GM12878 (cell line): ENCODE results near the gene CEACAM1. TPM values are rescaled to one million over a fixed set of nuclear protein-coding genes. Genes with fewer than 3 reads are reported as not detected.

ENCODE experiments used
- ATAC-seq: fragments of 200-7000 bp; cut with Tn5 transposase; 3 replicates; pipeline ENCODE4 v1.9.1; 2020; ENCODE audit warnings: mild to moderate bottlenecking, moderate library complexity
- BruUV-seq: library from RNA; stranded (reverse); fragments of 400-500 nt; replicated peaks from 2 replicates; lab custom pipeline; 2021; lab: Mats Ljungman, UMichigan
- CTCF ChIA-PET: fragments of 300-600 bp; sonication (Branson Sonifier 250); formaldehyde crosslinking; extraction: SDS; loops from one replicate; lab custom pipeline; 2021; ENCODE audit warnings: inconsistent platforms; lab: Yijun Ruan, JAX
- POLR2A ChIA-PET: fragments of 350-600 bp; formaldehyde crosslinking; extraction: SDS; loops from one replicate; lab custom pipeline; 2021; ENCODE audit warnings: inconsistent platforms; lab: Charles Lee
- RAD21 ChIA-PET: fragments of 300-600 bp; sonication (Branson Sonifier 250); formaldehyde crosslinking; loops from one replicate; lab custom pipeline; 2023; ENCODE audit warnings: antibody characterized with exemption; ENCODE audit not compliant: unreplicated experiment; lab: Charles Lee
- SMC1A ChIA-PET: fragments of 300-600 bp; sonication (Branson Sonifier 250); formaldehyde crosslinking; loops from one replicate; lab custom pipeline; 2023; ENCODE audit not compliant: unreplicated experiment, uncharacterized antibody; lab: Charles Lee
- DNase-seq: peaks from one replicate; pipeline ENCODE4 v3.0.0-alpha.2; 2011; ENCODE audit warnings: low read depth, low spot score
- FAIRE-seq: peaks from 3 replicates; lab custom pipeline; 2011; peaks lifted over from hg19 to GRCh38; lab: Jason Lieb, UNC
- H2AFZ ChIP-seq: 2 replicates; pipeline ENCODE4 v1.6.0; 2011; ENCODE audit warnings: low read depth, low read length, control low read depth; ENCODE audit not compliant: control insufficient read depth
- H3K27ac ChIP-seq: 2 replicates; pipeline ENCODE4 v1.5.1; 2011; ENCODE audit warnings: control low read depth; ENCODE audit not compliant: control insufficient read depth, insufficient read depth
- H3K27me3 ChIP-seq, 2 experiments: replicated peaks in 1 of 2; 2 replicates each; pipeline versions ENCODE4 v1.6.0 to v1.6.1; 2011; ENCODE audit warnings: low read length in 1 of 2; ENCODE audit not compliant: control insufficient read depth in 2 of 2, insufficient read depth in 2 of 2
- H3K36me3 ChIP-seq, 2 experiments: 2 replicates each; pipeline ENCODE4 v1.5.1; 2011; ENCODE audit warnings: low read length in 1 of 2; ENCODE audit not compliant: control insufficient read depth in 2 of 2, insufficient read depth in 2 of 2
- H3K4me1 ChIP-seq: 2 replicates; pipeline ENCODE4 v1.6.1; 2011; ENCODE audit warnings: mild to moderate bottlenecking, low read length, moderate library complexity, mixed read lengths; ENCODE audit not compliant: control insufficient read depth, insufficient read depth
- H3K4me2 ChIP-seq: 2 replicates; pipeline ENCODE4 v1.6.0; 2011; ENCODE audit warnings: control low read depth; ENCODE audit not compliant: control insufficient read depth, insufficient read depth
- H3K4me3 ChIP-seq: fragments of 200-600 bp; sonication (generic); 2 replicates; pipeline ENCODE4 v1.5.1; 2016
- H3K79me2 ChIP-seq: 2 replicates; pipeline ENCODE4 v1.6.0; 2011; ENCODE audit warnings: low read length; ENCODE audit not compliant: control insufficient read depth, insufficient read depth
- H3K9ac ChIP-seq: 2 replicates; pipeline ENCODE4 v1.8.0; 2011; ENCODE audit warnings: low read length, control low read depth, mixed read lengths; ENCODE audit not compliant: control insufficient read depth, insufficient read depth
- H3K9me3 ChIP-seq: replicated peaks from 3 replicates; pipeline ENCODE4 v1.5.1; 2011; ENCODE audit warnings: mild to moderate bottlenecking, low read length; ENCODE audit not compliant: control insufficient read depth, insufficient read depth
- H4K20me1 ChIP-seq: 2 replicates; pipeline ENCODE4 v1.6.0; 2011; ENCODE audit not compliant: control insufficient read depth, insufficient read depth
- BCL11A ChIP-seq: IDR thresholded peaks from 2 replicates; pipeline ENCODE4 v1.6.1; 2011; ENCODE audit warnings: low read depth, low read length
- EP300 ChIP-seq, 2 experiments: fragments of 150-350 bp in 1 of 2; IDR thresholded peaks; 2 replicates each; pipeline ENCODE4 v1.6.1; 2011 to 2012; ENCODE audit warnings: low read depth in 2 of 2, low read length in 2 of 2, borderline replicate concordance in 1 of 2, improper control_type of control experiment in 1 of 2, inconsistent platforms in 1 of 2; ENCODE audit not compliant: control insufficient read depth in 1 of 2
- EZH2 ChIP-seq: IDR thresholded peaks from 2 replicates; pipeline ENCODE4 v1.6.1; 2012; ENCODE audit warnings: low read depth, mild to moderate bottlenecking, control low read depth, inconsistent platforms, low read length, borderline replicate concordance; ENCODE audit not compliant: control insufficient read depth
- FOXK2 ChIP-seq: fragments of 450-650 bp; IDR thresholded peaks from 2 replicates; pipeline ENCODE4 v1.6.1; 2017; ENCODE audit warnings: mild to moderate bottlenecking, moderate library complexity
- HCFC1 ChIP-seq: fragments of 150-350 bp; IDR thresholded peaks from 2 replicates; pipeline ENCODE4 v1.6.1; 2014; ENCODE audit warnings: low read length
- NFXL1 ChIP-seq: fragments of 450-650 bp; IDR thresholded peaks from 2 replicates; pipeline ENCODE4 v1.6.1; 2017; ENCODE audit warnings: antibody characterized with exemption, mild to moderate bottlenecking, borderline replicate concordance
- NR2F1 ChIP-seq: fragments of 450-650 bp; conservative IDR thresholded peaks from 2 replicates; pipeline ENCODE4 v1.6.1; 2017; ENCODE audit warnings: mild to moderate bottlenecking
- WGBS: methylation state at CpG from one replicate; pipeline ENCODE4 v1.1.6; 2016; ENCODE audit warnings: low lambda C conversion rate; ENCODE audit not compliant: insufficient replicate concordance, insufficient coverage; ENCODE audit errors: missing lambda C conversion rate; 5-methylcytosine and 5-hydroxymethylcytosine counted together
- in situ Hi-C: fragments of 300-500 bp; cut with MboI; formaldehyde crosslinking; loops from 9 replicates; pipeline ENCODE4 v1.14.3; 2018; ENCODE audit warnings: mixed read lengths
- intact Hi-C: fragments of 100-400 bp; cut with micrococcal nuclease; formaldehyde crosslinking; loops from one replicate; pipeline ENCODE4 v1.14.2; 2022; ENCODE audit not compliant: unreplicated experiment
- polyA plus RNA-seq, 11 experiments: library from polyadenylated mRNA; depleted of rRNA in 4 of 11; unstranded in 6 of 11; stranded (reverse) in 5 of 11; fragments of >200 nt; fragmentation: Nextera tagmentation in 4 of 11; fragmentation: Illumina TruSeq in 1 of 11; extraction: Ambion mirVana in 4 of 11; extraction: Trizol in 1 of 11; gene quantifications; 1 replicate in 1 of 11; 2 replicates in 10 of 11; pipeline versions ENCODE4 v1.2.1 to v1.2.3, GENCODE V29; 2011 to 2016; ENCODE audit warnings: inconsistent platforms in 2 of 11, missing spikeins in 2 of 11, low read depth in 1 of 11
- total RNA-seq, 4 experiments: library from RNA; depleted of rRNA in 3 of 4; stranded (reverse); fragments of >200 nt in 3 of 4; fragmentation: Illumina TruSeq in 1 of 4; extraction: Trizol in 1 of 4; gene quantifications; 2 replicates each; pipeline versions ENCODE4 v1.2.1 to v1.2.3, GENCODE V29; 2013 to 2021
- TF ChIP-seq, protein P1 (sequence below): IDR thresholded peaks from 2 replicates; pipeline ENCODE4 v1.6.1; 2011; ENCODE audit warnings: borderline replicate concordance, low read depth, mild to moderate bottlenecking, moderate library complexity, low read length; ENCODE audit not compliant: insufficient read depth, poor library complexity, severe bottlenecking
- TF ChIP-seq, protein P2 (sequence below): fragments of 450-650 bp; IDR thresholded peaks from 2 replicates; pipeline ENCODE4 v1.6.1; 2017; ENCODE audit warnings: mild to moderate bottlenecking, moderate library complexity
- TF ChIP-seq, protein P3 (sequence below): fragments of 450-650 bp; conservative IDR thresholded peaks from 2 replicates; pipeline ENCODE4 v1.6.1; 2017; ENCODE audit warnings: mild to moderate bottlenecking, moderate library complexity
- TF ChIP-seq, protein P4 (sequence below): fragments of 450-650 bp; IDR thresholded peaks from 2 replicates; pipeline ENCODE4 v1.6.1; 2017; ENCODE audit warnings: mild to moderate bottlenecking, low read depth, inconsistent platforms; ENCODE audit not compliant: poor library complexity, severe bottlenecking

Gene CEACAM1
- total and polyA plus RNA-seq, 10 of the 15 experiments (the other 5 are each of a cell fraction or from before 2014, with no cell fraction given), result 3.9 to 24.0 (median 6.5) TPM

DNA sequence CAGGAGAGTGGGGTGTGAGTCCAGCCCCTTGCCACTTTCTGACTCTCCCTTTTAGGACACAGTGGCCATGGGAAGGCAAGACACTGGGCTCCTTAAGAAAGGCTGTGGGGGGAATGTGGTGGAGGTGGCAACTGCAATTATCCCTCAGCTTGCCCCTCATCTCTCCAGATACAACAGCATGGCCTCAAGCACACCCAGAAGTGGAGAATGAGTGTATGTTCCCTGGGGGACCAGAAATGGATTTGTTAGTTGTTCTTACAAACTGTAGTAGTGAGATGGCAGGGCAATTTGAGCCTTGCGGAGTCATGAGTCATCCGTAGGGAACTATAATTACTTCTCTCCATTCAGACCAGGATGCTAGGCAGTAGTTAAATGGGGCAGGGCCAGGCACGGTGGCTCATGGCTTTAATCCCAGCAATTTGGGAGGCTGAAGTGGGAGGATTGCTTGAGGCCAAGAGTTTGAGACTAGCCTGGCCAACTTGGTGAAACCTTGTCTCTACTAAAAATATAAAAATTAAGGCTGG lies 59.9 kb downstream of the CEACAM1 start:
- intact Hi-C loops, result loop anchor here (5.0 kb wide), 1 partner anchor 44 kb away; no protein-coding TSS in a partner anchor
- in situ Hi-C loops, result no loop called here
- WGBS, result 83% methylated on average over 3 of the region's 3 CpGs
- no peak overlapping the region for H3K9ac ChIP-seq
- H3K36me3 ChIP-seq, result no peaks in the 10 kb centered on the region
- ChIA-PET SMC1A (interaction anchor here (0.6 to 8.0 kb wide), 6 partner anchors 16 to 208 kb away, joined by 3 to 127 read pairs (median 12); partner anchors contain the start of gene CEACAM1), CTCF (interaction anchor here (1.6 to 5.3 kb wide), 3 partner anchors 26 to 60 kb away, joined by 12 to 116 read pairs (median 20); partner anchors contain the start of gene CEACAM1), POLR2A (interaction anchor here (1.3 kb wide), 1 partner anchor 61 kb away, joined by 3 read pairs; no protein-coding TSS in a partner anchor), RAD21 (interaction anchor here (1.4 to 3.6 kb wide), 3 partner anchors 18 to 60 kb away, joined by 5 to 135 read pairs (median 5); partner anchors contain the start of gene CEACAM1)
- DNase-seq (no peak), ATAC-seq (no peak), FAIRE-seq (no peak)
- no TSS peak for BruUV-seq
- H3K9me3 ChIP-seq, result no peaks in the 10 kb centered on the region
- no peak overlapping the region for H2AFZ ChIP-seq
- no peak overlapping the region for H3K4me3 ChIP-seq
- H4K20me1 ChIP-seq, result no peaks in the 10 kb centered on the region
- H3K79me2 ChIP-seq, result no peaks in the 10 kb centered on the region
- no peak overlapping the region for H3K27ac ChIP-seq
- peaks cover 30% of the 10 kb centered on the region for H3K4me1 ChIP-seq
- H3K27me3 ChIP-seq, result no peaks in the 10 kb centered on the region
- H3K4me2 ChIP-seq, result no peak overlapping the region
- TF ChIP-seq NR2F1 (no peak), HCFC1 (no peak), EP300 (IDR thresholded peaks at IDR 0.05; ENCODE audit: borderline replicate concordance in 1 of 2, control insufficient read depth in 1 of 2, low read depth in 2 of 2, low read length in 2 of 2) (no peak), NFXL1 (no peak), BCL11A (no peak), FOXK2 (no peak), EZH2 (no peak)
- TF ChIP-seq, protein P1, sequence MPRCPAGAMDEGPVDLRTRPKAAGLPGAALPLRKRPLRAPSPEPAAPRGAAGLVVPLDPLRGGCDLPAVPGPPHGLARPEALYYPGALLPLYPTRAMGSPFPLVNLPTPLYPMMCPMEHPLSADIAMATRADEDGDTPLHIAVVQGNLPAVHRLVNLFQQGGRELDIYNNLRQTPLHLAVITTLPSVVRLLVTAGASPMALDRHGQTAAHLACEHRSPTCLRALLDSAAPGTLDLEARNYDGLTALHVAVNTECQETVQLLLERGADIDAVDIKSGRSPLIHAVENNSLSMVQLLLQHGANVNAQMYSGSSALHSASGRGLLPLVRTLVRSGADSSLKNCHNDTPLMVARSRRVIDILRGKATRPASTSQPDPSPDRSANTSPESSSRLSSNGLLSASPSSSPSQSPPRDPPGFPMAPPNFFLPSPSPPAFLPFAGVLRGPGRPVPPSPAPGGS, result no peak
- TF ChIP-seq, protein P2, sequence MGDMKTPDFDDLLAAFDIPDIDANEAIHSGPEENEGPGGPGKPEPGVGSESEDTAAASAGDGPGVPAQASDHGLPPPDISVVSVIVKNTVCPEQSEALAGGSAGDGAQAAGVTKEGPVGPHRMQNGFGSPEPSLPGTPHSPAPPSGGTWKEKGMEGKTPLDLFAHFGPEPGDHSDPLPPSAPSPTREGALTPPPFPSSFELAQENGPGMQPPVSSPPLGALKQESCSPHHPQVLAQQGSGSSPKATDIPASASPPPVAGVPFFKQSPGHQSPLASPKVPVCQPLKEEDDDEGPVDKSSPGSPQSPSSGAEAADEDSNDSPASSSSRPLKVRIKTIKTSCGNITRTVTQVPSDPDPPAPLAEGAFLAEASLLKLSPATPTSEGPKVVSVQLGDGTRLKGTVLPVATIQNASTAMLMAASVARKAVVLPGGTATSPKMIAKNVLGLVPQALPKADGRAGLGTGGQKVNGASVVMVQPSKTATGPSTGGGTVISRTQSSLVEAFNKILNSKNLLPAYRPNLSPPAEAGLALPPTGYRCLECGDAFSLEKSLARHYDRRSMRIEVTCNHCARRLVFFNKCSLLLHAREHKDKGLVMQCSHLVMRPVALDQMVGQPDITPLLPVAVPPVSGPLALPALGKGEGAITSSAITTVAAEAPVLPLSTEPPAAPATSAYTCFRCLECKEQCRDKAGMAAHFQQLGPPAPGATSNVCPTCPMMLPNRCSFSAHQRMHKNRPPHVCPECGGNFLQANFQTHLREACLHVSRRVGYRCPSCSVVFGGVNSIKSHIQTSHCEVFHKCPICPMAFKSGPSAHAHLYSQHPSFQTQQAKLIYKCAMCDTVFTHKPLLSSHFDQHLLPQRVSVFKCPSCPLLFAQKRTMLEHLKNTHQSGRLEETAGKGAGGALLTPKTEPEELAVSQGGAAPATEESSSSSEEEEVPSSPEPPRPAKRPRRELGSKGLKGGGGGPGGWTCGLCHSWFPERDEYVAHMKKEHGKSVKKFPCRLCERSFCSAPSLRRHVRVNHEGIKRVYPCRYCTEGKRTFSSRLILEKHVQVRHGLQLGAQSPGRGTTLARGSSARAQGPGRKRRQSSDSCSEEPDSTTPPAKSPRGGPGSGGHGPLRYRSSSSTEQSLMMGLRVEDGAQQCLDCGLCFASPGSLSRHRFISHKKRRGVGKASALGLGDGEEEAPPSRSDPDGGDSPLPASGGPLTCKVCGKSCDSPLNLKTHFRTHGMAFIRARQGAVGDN, result no peak
- TF ChIP-seq, protein P3, sequence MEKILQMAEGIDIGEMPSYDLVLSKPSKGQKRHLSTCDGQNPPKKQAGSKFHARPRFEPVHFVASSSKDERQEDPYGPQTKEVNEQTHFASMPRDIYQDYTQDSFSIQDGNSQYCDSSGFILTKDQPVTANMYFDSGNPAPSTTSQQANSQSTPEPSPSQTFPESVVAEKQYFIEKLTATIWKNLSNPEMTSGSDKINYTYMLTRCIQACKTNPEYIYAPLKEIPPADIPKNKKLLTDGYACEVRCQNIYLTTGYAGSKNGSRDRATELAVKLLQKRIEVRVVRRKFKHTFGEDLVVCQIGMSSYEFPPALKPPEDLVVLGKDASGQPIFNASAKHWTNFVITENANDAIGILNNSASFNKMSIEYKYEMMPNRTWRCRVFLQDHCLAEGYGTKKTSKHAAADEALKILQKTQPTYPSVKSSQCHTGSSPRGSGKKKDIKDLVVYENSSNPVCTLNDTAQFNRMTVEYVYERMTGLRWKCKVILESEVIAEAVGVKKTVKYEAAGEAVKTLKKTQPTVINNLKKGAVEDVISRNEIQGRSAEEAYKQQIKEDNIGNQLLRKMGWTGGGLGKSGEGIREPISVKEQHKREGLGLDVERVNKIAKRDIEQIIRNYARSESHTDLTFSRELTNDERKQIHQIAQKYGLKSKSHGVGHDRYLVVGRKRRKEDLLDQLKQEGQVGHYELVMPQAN, result no peak
- TF ChIP-seq, protein P4, sequence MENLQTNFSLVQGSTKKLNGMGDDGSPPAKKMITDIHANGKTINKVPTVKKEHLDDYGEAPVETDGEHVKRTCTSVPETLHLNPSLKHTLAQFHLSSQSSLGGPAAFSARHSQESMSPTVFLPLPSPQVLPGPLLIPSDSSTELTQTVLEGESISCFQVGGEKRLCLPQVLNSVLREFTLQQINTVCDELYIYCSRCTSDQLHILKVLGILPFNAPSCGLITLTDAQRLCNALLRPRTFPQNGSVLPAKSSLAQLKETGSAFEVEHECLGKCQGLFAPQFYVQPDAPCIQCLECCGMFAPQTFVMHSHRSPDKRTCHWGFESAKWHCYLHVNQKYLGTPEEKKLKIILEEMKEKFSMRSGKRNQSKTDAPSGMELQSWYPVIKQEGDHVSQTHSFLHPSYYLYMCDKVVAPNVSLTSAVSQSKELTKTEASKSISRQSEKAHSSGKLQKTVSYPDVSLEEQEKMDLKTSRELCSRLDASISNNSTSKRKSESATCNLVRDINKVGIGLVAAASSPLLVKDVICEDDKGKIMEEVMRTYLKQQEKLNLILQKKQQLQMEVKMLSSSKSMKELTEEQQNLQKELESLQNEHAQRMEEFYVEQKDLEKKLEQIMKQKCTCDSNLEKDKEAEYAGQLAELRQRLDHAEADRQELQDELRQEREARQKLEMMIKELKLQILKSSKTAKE, result no peak
